GM12878 (cell line): ENCODE data around the gene RYR2. TPM values are rescaled to one million over a fixed set of nuclear protein-coding genes. Genes with fewer than 3 reads are reported as not detected.

Experiments
- ATAC-seq: fragments of 200-7000 bp; cut with Tn5 transposase; 3 replicates; pipeline ENCODE4 v1.9.1; 2020; ENCODE audit warnings: mild to moderate bottlenecking, moderate library complexity
- BruUV-seq: library from RNA; stranded (reverse); fragments of 400-500 nt; replicated peaks from 2 replicates; lab custom pipeline; 2021; lab: Mats Ljungman, UMichigan
- CTCF ChIA-PET: fragments of 300-600 bp; sonication (Branson Sonifier 250); formaldehyde crosslinking; extraction: SDS; loops from one replicate; lab custom pipeline; 2021; ENCODE audit warnings: inconsistent platforms; lab: Yijun Ruan, JAX
- POLR2A ChIA-PET: fragments of 350-600 bp; formaldehyde crosslinking; extraction: SDS; loops from one replicate; lab custom pipeline; 2021; ENCODE audit warnings: inconsistent platforms; lab: Charles Lee
- RAD21 ChIA-PET: fragments of 300-600 bp; sonication (Branson Sonifier 250); formaldehyde crosslinking; loops from one replicate; lab custom pipeline; 2023; ENCODE audit warnings: antibody characterized with exemption; ENCODE audit not compliant: unreplicated experiment; lab: Charles Lee
- SMC1A ChIA-PET: fragments of 300-600 bp; sonication (Branson Sonifier 250); formaldehyde crosslinking; loops from one replicate; lab custom pipeline; 2023; ENCODE audit not compliant: unreplicated experiment, uncharacterized antibody; lab: Charles Lee
- DNase-seq: peaks from one replicate; pipeline ENCODE4 v3.0.0-alpha.2; 2011; ENCODE audit warnings: low read depth, low spot score
- FAIRE-seq: peaks from 3 replicates; lab custom pipeline; 2011; peaks lifted over from hg19 to GRCh38; lab: Jason Lieb, UNC
- H2AFZ ChIP-seq: 2 replicates; pipeline ENCODE4 v1.6.0; 2011; ENCODE audit warnings: low read depth, low read length, control low read depth; ENCODE audit not compliant: control insufficient read depth
- H3K27ac ChIP-seq: 2 replicates; pipeline ENCODE4 v1.5.1; 2011; ENCODE audit warnings: control low read depth; ENCODE audit not compliant: control insufficient read depth, insufficient read depth
- H3K27me3 ChIP-seq, 2 experiments: replicated peaks in 1 of 2; 2 replicates each; pipeline versions ENCODE4 v1.6.0 to v1.6.1; 2011; ENCODE audit warnings: low read length in 1 of 2; ENCODE audit not compliant: control insufficient read depth in 2 of 2, insufficient read depth in 2 of 2
- H3K36me3 ChIP-seq, 2 experiments: 2 replicates each; pipeline ENCODE4 v1.5.1; 2011; ENCODE audit warnings: low read length in 1 of 2; ENCODE audit not compliant: control insufficient read depth in 2 of 2, insufficient read depth in 2 of 2
- H3K4me1 ChIP-seq: 2 replicates; pipeline ENCODE4 v1.6.1; 2011; ENCODE audit warnings: mild to moderate bottlenecking, low read length, moderate library complexity, mixed read lengths; ENCODE audit not compliant: control insufficient read depth, insufficient read depth
- H3K4me2 ChIP-seq: 2 replicates; pipeline ENCODE4 v1.6.0; 2011; ENCODE audit warnings: control low read depth; ENCODE audit not compliant: control insufficient read depth, insufficient read depth
- H3K4me3 ChIP-seq: fragments of 200-600 bp; sonication (generic); 2 replicates; pipeline ENCODE4 v1.5.1; 2016
- H3K79me2 ChIP-seq: 2 replicates; pipeline ENCODE4 v1.6.0; 2011; ENCODE audit warnings: low read length; ENCODE audit not compliant: control insufficient read depth, insufficient read depth
- H3K9ac ChIP-seq: 2 replicates; pipeline ENCODE4 v1.8.0; 2011; ENCODE audit warnings: low read length, control low read depth, mixed read lengths; ENCODE audit not compliant: control insufficient read depth, insufficient read depth
- H3K9me3 ChIP-seq: replicated peaks from 3 replicates; pipeline ENCODE4 v1.5.1; 2011; ENCODE audit warnings: mild to moderate bottlenecking, low read length; ENCODE audit not compliant: control insufficient read depth, insufficient read depth
- H4K20me1 ChIP-seq: 2 replicates; pipeline ENCODE4 v1.6.0; 2011; ENCODE audit not compliant: control insufficient read depth, insufficient read depth
- ATF3 ChIP-seq: IDR thresholded peaks from 2 replicates; pipeline ENCODE4 v1.6.1; 2011; ENCODE audit warnings: low read depth, mild to moderate bottlenecking, low read length, moderate library complexity, borderline replicate concordance; ENCODE audit errors: extremely low read depth
- BMI1 ChIP-seq: fragments of 450-650 bp; IDR thresholded peaks from 2 replicates; pipeline ENCODE4 v1.6.1; 2016; ENCODE audit warnings: mild to moderate bottlenecking, moderate library complexity, borderline replicate concordance
- CBX5 ChIP-seq: sonication (generic); IDR thresholded peaks from 2 replicates; pipeline ENCODE4 v1.6.1; 2016; ENCODE audit warnings: low read depth, moderate library complexity, mild to moderate bottlenecking, inconsistent platforms
- CHD1 ChIP-seq: IDR thresholded peaks from 2 replicates; pipeline ENCODE4 v1.6.1; 2012; ENCODE audit warnings: low read depth, low read length, improper control_type of control experiment
- CREM ChIP-seq: IDR thresholded peaks from 2 replicates; pipeline ENCODE4 v1.6.1; 2014; ENCODE audit warnings: antibody characterized with exemption, low read depth
- E4F1 ChIP-seq: fragments of 450-650 bp; IDR thresholded peaks from 2 replicates; pipeline ENCODE4 v1.6.1; 2018; ENCODE audit warnings: borderline replicate concordance, mild to moderate bottlenecking; ENCODE audit not compliant: partially characterized antibody
- FOXM1 ChIP-seq: IDR thresholded peaks from 2 replicates; pipeline ENCODE4 v1.6.1; 2012; ENCODE audit warnings: low read depth, mild to moderate bottlenecking, inconsistent platforms, low read length, moderate library complexity
- HDAC2 ChIP-seq: fragments of 200-600 bp; sonication (generic); IDR thresholded peaks from 2 replicates; pipeline ENCODE4 v1.6.1; 2017
- IKZF2 ChIP-seq, 2 experiments: fragments of 450-650 bp; IDR thresholded peaks; 2 replicates each; pipeline ENCODE4 v1.6.1; 2017; ENCODE audit warnings: mild to moderate bottlenecking in 2 of 2, moderate library complexity in 2 of 2
- IRF4 ChIP-seq: IDR thresholded peaks from 2 replicates; pipeline ENCODE4 v1.6.1; 2011; ENCODE audit warnings: low read depth, low read length
- JUND ChIP-seq: IDR thresholded peaks from 2 replicates; pipeline ENCODE4 v1.6.1; 2012; ENCODE audit warnings: low read depth, mild to moderate bottlenecking, low read length, improper control_type of control experiment, moderate library complexity
- MTA3 ChIP-seq: IDR thresholded peaks from 2 replicates; pipeline ENCODE4 v1.6.1; 2012; ENCODE audit warnings: low read length, inconsistent platforms, borderline replicate concordance
- MYC ChIP-seq: IDR thresholded peaks from 2 replicates; pipeline ENCODE4 v1.6.1; 2011; ENCODE audit warnings: mild to moderate bottlenecking, low read length, moderate library complexity, inconsistent platforms; ENCODE audit not compliant: insufficient read depth, insufficient replicate concordance, insufficient read length, severe bottlenecking
- NBN ChIP-seq: fragments of 450-650 bp; IDR thresholded peaks from 2 replicates; pipeline ENCODE4 v1.6.1; 2016
- PML ChIP-seq: IDR thresholded peaks from 2 replicates; pipeline ENCODE4 v1.6.1; 2012; ENCODE audit warnings: low read length, inconsistent platforms
- POU2F2 ChIP-seq: IDR thresholded peaks from 3 replicates; pipeline ENCODE4 v1.6.1; 2011; ENCODE audit warnings: low read depth, mild to moderate bottlenecking, low read length, borderline replicate concordance
- YY1 ChIP-seq: IDR thresholded peaks from 2 replicates; pipeline ENCODE4 v1.6.1; 2011; ENCODE audit warnings: low read depth, mild to moderate bottlenecking, low read length
- ZNF207 ChIP-seq: fragments of 450-650 bp; IDR thresholded peaks from 2 replicates; pipeline ENCODE4 v1.6.1; 2014; ENCODE audit warnings: antibody characterized with exemption, mild to moderate bottlenecking, borderline replicate concordance
- ZNF217 ChIP-seq: fragments of 450-650 bp; IDR thresholded peaks from 2 replicates; pipeline ENCODE4 v1.6.1; 2017; ENCODE audit warnings: antibody characterized with exemption, mild to moderate bottlenecking
- WGBS: methylation state at CpG from one replicate; pipeline ENCODE4 v1.1.6; 2016; ENCODE audit warnings: low lambda C conversion rate; ENCODE audit not compliant: insufficient replicate concordance, insufficient coverage; ENCODE audit errors: missing lambda C conversion rate; 5-methylcytosine and 5-hydroxymethylcytosine counted together
- in situ Hi-C: fragments of 300-500 bp; cut with MboI; formaldehyde crosslinking; loops from 9 replicates; pipeline ENCODE4 v1.14.3; 2018; ENCODE audit warnings: mixed read lengths
- intact Hi-C: fragments of 100-400 bp; cut with micrococcal nuclease; formaldehyde crosslinking; loops from one replicate; pipeline ENCODE4 v1.14.2; 2022; ENCODE audit not compliant: unreplicated experiment
- polyA plus RNA-seq, 11 experiments: library from polyadenylated mRNA; depleted of rRNA in 4 of 11; unstranded in 6 of 11; stranded (reverse) in 5 of 11; fragments of >200 nt; fragmentation: Nextera tagmentation in 4 of 11; fragmentation: Illumina TruSeq in 1 of 11; extraction: Ambion mirVana in 4 of 11; extraction: Trizol in 1 of 11; gene quantifications; 1 replicate in 1 of 11; 2 replicates in 10 of 11; pipeline versions ENCODE4 v1.2.1 to v1.2.3, GENCODE V29; 2011 to 2016; ENCODE audit warnings: inconsistent platforms in 2 of 11, missing spikeins in 2 of 11, low read depth in 1 of 11
- total RNA-seq, 4 experiments: library from RNA; depleted of rRNA in 3 of 4; stranded (reverse); fragments of >200 nt in 3 of 4; fragmentation: Illumina TruSeq in 1 of 4; extraction: Trizol in 1 of 4; gene quantifications; 2 replicates each; pipeline versions ENCODE4 v1.2.1 to v1.2.3, GENCODE V29; 2013 to 2021

The RYR2 gene
- total and polyA plus RNA-seq, 10 of the 15 experiments (the other 5 are each of a cell fraction or from before 2014, with no cell fraction given): 0.01 to 0.04 TPM; not detected in 8

GRCh38 chr1:237318748-237319147, 276.8 kb downstream of the RYR2 start:
- RAD21 ChIA-PET: no interaction called here
- DNase-seq (no peak), ATAC-seq (no peak), FAIRE-seq (no peak)
- no peak for TF ChIP-seq NBN
- no peak for TF ChIP-seq JUND
- TF ChIP-seq POU2F2: no peak
- no peak for TF ChIP-seq E4F1
- no peak for TF ChIP-seq YY1
- TF ChIP-seq CREM: no peak
- TF ChIP-seq ZNF207: no peak
- no peak for TF ChIP-seq IKZF2 (IDR thresholded peaks at IDR 0.05)
- TF ChIP-seq HDAC2: no peak
- no peak for TF ChIP-seq MTA3
- no peak for TF ChIP-seq ZNF217
- TF ChIP-seq IRF4: no peak
- TF ChIP-seq CHD1: no peak
- TF ChIP-seq ATF3: no peak
- TF ChIP-seq PML: no peak
- no peak for TF ChIP-seq MYC
- no peak for TF ChIP-seq BMI1
- no peak for TF ChIP-seq FOXM1
- TF ChIP-seq CBX5: no peak
- Histone ChIP-seq H3K4me2 (no peak overlapping the region), H3K4me3 (no peak overlapping the region), H3K4me1 (no peaks in the 10 kb centered on the region), H3K36me3 (no peaks in the 10 kb centered on the region), H3K27ac (no peak overlapping the region), H4K20me1 (no peaks in the 10 kb centered on the region), H3K27me3 (no peaks in the 10 kb centered on the region), H3K9ac (no peak overlapping the region), H2AFZ (no peak overlapping the region), H3K79me2 (no peaks in the 10 kb centered on the region), H3K9me3 (no peaks in the 10 kb centered on the region)
- in situ Hi-C loops (no loop called here), intact Hi-C loops (no loop called here)
- SMC1A ChIA-PET: no interaction called here
- BruUV-seq: no TSS peak
- WGBS: 2% methylated on average over 3 of the region's 3 CpGs
- POLR2A ChIA-PET: no interaction called here
- CTCF ChIA-PET: no interaction called here
